Neural crest cell (in vitro differentiated cells): ENCODE data around the gene LRRC37A. TPM values are rescaled to one million over a fixed set of nuclear protein-coding genes. Genes with fewer than 3 reads are reported as not detected.
"Not testable (repeated sequence)": the region's sequence is repeated elsewhere in the genome, so short reads cannot be mapped to it uniquely, and the experiment has no call there.

Experiments
- DNase-seq: peaks from one replicate; pipeline ENCODE4 v3.0.0; 2021; ENCODE audit warnings: low read depth, mixed read lengths, low spot score
- H3K27ac Mint-ChIP-seq: one replicate; pipeline ENCODE4 v1.8.0; 2021; ENCODE audit warnings: mild to moderate bottlenecking, mixed read lengths; ENCODE audit not compliant: unreplicated experiment
- H3K27me3 Mint-ChIP-seq: 2 replicates; pipeline ENCODE4 v1.8.0; 2021; ENCODE audit warnings: low read depth, mild to moderate bottlenecking, mixed read lengths
- H3K36me3 Mint-ChIP-seq: 2 replicates; pipeline ENCODE4 v1.8.0; 2021; ENCODE audit warnings: low read depth, mild to moderate bottlenecking, mixed read lengths
- H3K4me1 Mint-ChIP-seq: 2 replicates; pipeline ENCODE4 v1.8.0; 2021; ENCODE audit warnings: mixed read lengths
- H3K4me3 Mint-ChIP-seq: one replicate; pipeline ENCODE4 v1.8.0; 2021; ENCODE audit warnings: mild to moderate bottlenecking, mixed read lengths
- H3K9me3 Mint-ChIP-seq: 2 replicates; pipeline ENCODE4 v1.8.0; 2021; ENCODE audit warnings: mixed read lengths
- CTCF ChIP-seq: fragments of 200-600 bp; sonication (generic); conservative IDR thresholded peaks from 2 replicates; pipeline ENCODE4 v1.5.0; 2021; ENCODE audit warnings: antibody characterized with exemption, mild to moderate bottlenecking
- long read RNA-seq: library from polyadenylated mRNA; unstranded; transcript quantifications from one replicate; pipeline ENCODE4 v2.0.0, GENCODE V29; 2020
- total RNA-seq: library from RNA; stranded (reverse); gene quantifications from 2 replicates; pipeline ENCODE4 v1.2.1, GENCODE V29; 2021

Gene LRRC37A
- total RNA-seq: 2.9 and 3.6 TPM in 2 replicates
- long read RNA-seq, partial matches to known transcripts: 0 of 1 reads
- long read RNA-seq, other reads (novel, unspliced or antisense): 1 of 1 reads

GRCh38 chr17:46294831-46295230 is at the start of gene LRRC37A:
Gene LRRC37A, plus strand, starts transcription at chr17:46295131. Its CDS starts 3 bp downstream, at chr17:46295134.
- H3K9me3 Mint-ChIP-seq, H3K27ac Mint-ChIP-seq, DNase-seq, H3K4me1 Mint-ChIP-seq, H3K27me3 Mint-ChIP-seq, H3K36me3 Mint-ChIP-seq, H3K4me3 Mint-ChIP-seq: not testable (repeated sequence)

GRCh38 chr17:46249153-46249552 is 45.8 kb upstream of the LRRC37A start:
- not testable (repeated sequence) for DNase-seq, H3K9me3 Mint-ChIP-seq, H3K4me3 Mint-ChIP-seq, H3K4me1 Mint-ChIP-seq, H3K27ac Mint-ChIP-seq, H3K36me3 Mint-ChIP-seq
- H3K27me3 Mint-ChIP-seq: peaks cover 15% of the 10 kb centered on the region

GRCh38 chr17:46252804-46253203 is 42.1 kb upstream of the LRRC37A start:
- DNase-seq, H3K36me3 Mint-ChIP-seq, H3K4me1 Mint-ChIP-seq, H3K9me3 Mint-ChIP-seq, H3K4me3 Mint-ChIP-seq, H3K27ac Mint-ChIP-seq: not testable (repeated sequence)
- peaks cover 13% of the 10 kb centered on the region for H3K27me3 Mint-ChIP-seq

- not testable (repeated sequence) for H3K4me1 Mint-ChIP-seq
- peak; percentile 64 for TF ChIP-seq CTCF
Measured at GRCh38 chr17:46253722-46254121, 41.2 kb upstream of the LRRC37A start.

GRCh38 chr17:46254215-46254614 is 40.7 kb upstream of the LRRC37A start:
- H3K9me3 Mint-ChIP-seq, H3K4me3 Mint-ChIP-seq, H3K36me3 Mint-ChIP-seq, DNase-seq, H3K4me1 Mint-ChIP-seq, H3K27ac Mint-ChIP-seq, H3K27me3 Mint-ChIP-seq: not testable (repeated sequence)

More at GRCh38 chr17:46253722-46254121, 41.2 kb upstream of the LRRC37A start:
- H3K27me3 Mint-ChIP-seq: peaks cover 10% of the 10 kb centered on the region
- H3K36me3 Mint-ChIP-seq, H3K4me3 Mint-ChIP-seq, H3K9me3 Mint-ChIP-seq, H3K27ac Mint-ChIP-seq: not testable (repeated sequence)
- peak; percentile 71 for DNase-seq

GRCh38 chr17:46256369-46256768 is 38.6 kb upstream of the LRRC37A start:
- H3K4me3 Mint-ChIP-seq, H3K9me3 Mint-ChIP-seq, H3K4me1 Mint-ChIP-seq, H3K36me3 Mint-ChIP-seq, H3K27ac Mint-ChIP-seq, DNase-seq, H3K27me3 Mint-ChIP-seq: not testable (repeated sequence)

GRCh38 chr17:46259845-46260661 is 34.9 kb upstream of the LRRC37A start:
- peak; percentile 36 for DNase-seq
- not testable (repeated sequence) for H3K36me3 Mint-ChIP-seq, H3K4me1 Mint-ChIP-seq, H3K27ac Mint-ChIP-seq, H3K9me3 Mint-ChIP-seq
- peak; percentile 38 for TF ChIP-seq CTCF
- Mint-ChIP-seq H3K27me3 (peaks cover 28% of the 10 kb centered on the region), H3K4me3 (peak overlapping the region; percentile 81)

GRCh38 chr17:46262271-46262670 is 32.7 kb upstream of the LRRC37A start:
- H3K27me3 Mint-ChIP-seq: peaks cover 44% of the 10 kb centered on the region
- H3K4me1 Mint-ChIP-seq: peaks cover 13% of the 10 kb centered on the region
- peak overlapping the region; percentile 71 for H3K4me3 Mint-ChIP-seq
- H3K9me3 Mint-ChIP-seq: no peaks in the 10 kb centered on the region
- TF ChIP-seq CTCF: no peak
- peaks cover 5% of the 10 kb centered on the region for H3K36me3 Mint-ChIP-seq
- DNase-seq: no peak
- no peak overlapping the region for H3K27ac Mint-ChIP-seq
